CD14-positive monocyte (primary cell): ENCODE results near the gene TTC7B. TPM values are rescaled to one million over a fixed set of nuclear protein-coding genes. Genes with fewer than 3 reads are reported as not detected.

ENCODE experiments used
- DNase-seq, 3 donors: peaks; one replicate each; pipeline ENCODE4 v3.0.0-alpha.2; 2011 to 2022
- H2AFZ ChIP-seq: 2 replicates; pipeline ENCODE4 v1.6.0; 2012; ENCODE audit warnings: mild to moderate bottlenecking, low read depth, low read length, inconsistent platforms; ENCODE audit not compliant: insufficient read depth, poor library complexity, severe bottlenecking
- H3K27ac ChIP-seq, 2 donors: 1 replicate in 1 of 2; 2 replicates in 1 of 2; pipeline ENCODE4 v1.5.1; 2012 to 2013; ENCODE audit warnings: low read length in 2 of 2, control low read depth in 1 of 2, inconsistent platforms in 1 of 2, low read depth in 1 of 2, mild to moderate bottlenecking in 1 of 2
- H3K27me3 ChIP-seq, 2 donors: one replicate each; pipeline versions ENCODE4 v1.6.0 to v1.6.1; 2011 to 2013; ENCODE audit warnings: low read length in 2 of 2; ENCODE audit not compliant: control insufficient read depth in 2 of 2, insufficient read depth in 2 of 2
- H3K36me3 ChIP-seq, 2 donors: replicated peaks in 1 of 2; 1 replicate in 1 of 2; 2 replicates in 1 of 2; pipeline versions ENCODE4 v1.5.1 to v1.6.1; 2012 to 2013; ENCODE audit warnings: low read length in 2 of 2, control low read depth in 1 of 2, inconsistent platforms in 1 of 2, mild to moderate bottlenecking in 1 of 2; ENCODE audit not compliant: insufficient read depth in 2 of 2, control insufficient read depth in 1 of 2
- H3K4me1 ChIP-seq, 2 donors: 1 replicate in 1 of 2; 2 replicates in 1 of 2; pipeline versions ENCODE4 v1.5.1 to v1.6.1; 2012 to 2013; ENCODE audit warnings: low read length in 2 of 2, control low read depth in 1 of 2, inconsistent platforms in 1 of 2, mild to moderate bottlenecking in 1 of 2, moderate library complexity in 1 of 2; ENCODE audit not compliant: insufficient read depth in 2 of 2, control insufficient read depth in 1 of 2
- H3K4me2 ChIP-seq: replicated peaks from 2 replicates; pipeline ENCODE3; 2012; ENCODE audit warnings: low read length, moderate library complexity, mild to moderate bottlenecking; ENCODE audit not compliant: poor library complexity, severe bottlenecking; ENCODE audit errors: extremely low read depth
- H3K4me3 ChIP-seq, 3 experiments: fragments of 200-600 bp in 1 of 3; sonication (generic) in 1 of 3; replicated peaks in 1 of 3; 1 replicate in 2 of 3; 2 replicates in 1 of 3; pipeline ENCODE4 v1.5.1; 2011 to 2013; ENCODE audit warnings: low read length in 3 of 3, mild to moderate bottlenecking in 3 of 3, control low read depth in 2 of 3, low read depth in 2 of 3, inconsistent platforms in 1 of 3, moderate library complexity in 1 of 3
- H3K79me2 ChIP-seq: 2 replicates; pipeline ENCODE4 v1.6.0; 2012; ENCODE audit warnings: mild to moderate bottlenecking, control low read depth, inconsistent platforms, low read length, moderate library complexity; ENCODE audit not compliant: insufficient read depth
- H3K9ac ChIP-seq: 2 replicates; pipeline ENCODE4 v1.6.0; 2017; ENCODE audit warnings: low read length, mild to moderate bottlenecking; ENCODE audit not compliant: insufficient read depth, poor library complexity, severe bottlenecking
- H3K9me3 ChIP-seq, 2 donors: replicated peaks in 1 of 2; 1 replicate in 1 of 2; 2 replicates in 1 of 2; pipeline versions ENCODE4 v1.5.1 to v1.6.1; 2012 to 2013; ENCODE audit warnings: low read length in 2 of 2, control low read depth in 1 of 2; ENCODE audit not compliant: control insufficient read depth in 1 of 2, insufficient read depth in 1 of 2
- H4K20me1 ChIP-seq: 2 replicates; pipeline ENCODE4 v1.6.0; 2012; ENCODE audit warnings: mild to moderate bottlenecking, low read length, control low read depth, moderate library complexity; ENCODE audit not compliant: insufficient read depth
- H3K27ac Mint-ChIP-seq, 7 donors: one replicate each; pipeline ENCODE4 v1.8.0; 2020; ENCODE audit warnings: mild to moderate bottlenecking in 7 of 7, mixed read lengths in 7 of 7, moderate library complexity in 6 of 7, inconsistent platforms in 2 of 7
- H3K27me3 Mint-ChIP-seq, 3 donors: one replicate each; pipeline ENCODE4 v1.8.0; 2021 to 2022; ENCODE audit warnings: low read depth in 3 of 3, mild to moderate bottlenecking in 3 of 3, mixed read lengths in 3 of 3, moderate library complexity in 3 of 3, inconsistent platforms in 1 of 3
- H3K36me3 Mint-ChIP-seq, 2 donors: one replicate each; pipeline ENCODE4 v1.8.0; 2020; ENCODE audit warnings: mixed read lengths in 2 of 2, inconsistent platforms in 1 of 2, mild to moderate bottlenecking in 1 of 2
- H3K4me1 Mint-ChIP-seq: one replicate; pipeline ENCODE4 v1.8.0; 2020; ENCODE audit warnings: mild to moderate bottlenecking, mixed read lengths
- H3K4me3 Mint-ChIP-seq, 2 donors: one replicate each; pipeline ENCODE4 v1.8.0; 2020; ENCODE audit warnings: mild to moderate bottlenecking in 2 of 2, mixed read lengths in 2 of 2, moderate library complexity in 1 of 2
- H3K9me3 Mint-ChIP-seq, 7 donors: one replicate each; pipeline ENCODE4 v1.8.0; 2020 to 2022; ENCODE audit warnings: mixed read lengths in 7 of 7, mild to moderate bottlenecking in 6 of 7, moderate library complexity in 6 of 7, inconsistent platforms in 2 of 7
- WGBS: methylation state at CpG from one replicate; pipeline ENCODE4 v1.1.5; 2013; ENCODE audit warnings: missing lambda C conversion rate; ENCODE audit not compliant: insufficient coverage; 5-methylcytosine and 5-hydroxymethylcytosine counted together
- intact Hi-C, 2 donors: fragments of 100-400 bp; cut with micrococcal nuclease; formaldehyde crosslinking; loops; one replicate each; pipeline versions ENCODE4 v1.15.0 to v1.15.1; 2023
- polyA plus RNA-seq, 3 donors: library from polyadenylated mRNA; depleted of rRNA in 1 of 3; unstranded in 2 of 3; stranded (reverse) in 1 of 3; fragments of 300-500 nt in 2 of 3; fragments of >200 nt in 1 of 3; fragmentation: Illumina TruSeq in 2 of 3; gene quantifications; 1 replicate in 2 of 3; 2 replicates in 1 of 3; pipeline ENCODE4 v1.2.3, GENCODE V29; 2012 to 2021
- TF ChIP-seq, protein P1 (sequence below): fragments of 200-600 bp; IDR thresholded peaks from one replicate; pipeline ENCODE4 v1.8.0; 2022; ENCODE audit warnings: antibody characterized with exemption, mild to moderate bottlenecking

TTC7B gene
- polyA plus RNA-seq, 3 donors = 0.87 to 2.6 (median 1.2) TPM

DNA sequence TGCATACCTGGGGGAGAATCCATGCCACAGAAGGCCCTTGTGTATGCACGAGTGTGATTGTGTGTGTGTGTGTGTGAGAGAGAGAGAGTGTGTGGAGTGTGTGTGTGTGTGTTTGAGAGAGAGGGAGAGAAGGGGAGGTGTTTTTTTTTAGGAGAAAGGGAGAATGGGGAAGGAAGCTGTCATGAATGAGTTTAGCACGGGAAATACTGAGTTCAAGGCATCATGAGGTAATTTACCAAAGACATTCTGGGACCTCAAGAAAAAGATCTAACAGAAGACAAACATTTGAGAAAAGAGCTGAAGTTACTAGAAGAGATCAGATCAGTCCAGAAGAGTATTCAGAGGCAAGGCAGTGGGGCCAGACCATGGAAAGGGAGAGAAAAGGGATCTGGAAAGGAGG is 157.1 kb downstream of the TTC7B start:
- 0% methylated on average over 1 of the region's 2 CpGs for WGBS
- peak overlapping the region; percentile 12 to 77 for H3K27ac ChIP-seq

DNA sequence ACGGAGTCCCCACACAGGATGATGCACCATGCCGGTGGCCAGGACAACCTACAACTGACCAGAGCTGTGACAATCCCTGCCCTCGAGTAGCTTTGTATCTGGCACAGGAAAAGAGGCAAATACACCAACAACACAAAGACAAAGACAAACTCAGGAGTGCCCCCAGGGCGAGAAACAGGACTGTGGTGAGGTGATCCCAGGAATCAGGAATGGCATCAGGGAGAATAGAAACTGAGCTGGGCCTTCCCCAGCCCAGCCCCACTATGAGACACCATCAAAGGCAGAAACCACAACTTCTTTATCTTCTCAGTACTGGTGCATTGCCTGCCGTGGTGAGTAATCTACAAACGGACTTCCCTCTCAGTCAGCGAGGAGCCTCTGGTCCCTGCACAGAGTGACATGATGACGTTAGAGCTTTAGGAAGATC is 157.7 kb downstream of the TTC7B start:
- Histone ChIP-seq H3K79me2 (no peaks in the 10 kb centered on the region), H3K36me3 (no peaks in the 10 kb centered on the region), H3K9me3 (no peaks in the 10 kb centered on the region), H3K4me2 (peak overlapping the region; percentile 67), H3K27ac (peak overlapping the region; percentile 12 to 77), H3K27me3 (no peaks in the 10 kb centered on the region), H3K9ac (no peak overlapping the region), H4K20me1 (no peaks in the 10 kb centered on the region), H2AFZ (no peak overlapping the region), H3K4me3 (peak overlapping the region in 1 of 3 experiments; percentile 62), H3K4me1 (peaks cover 50 to 68% of the 10 kb centered on the region in 2 donors)
- Mint-ChIP-seq H3K9me3 (no peaks in the 10 kb centered on the region), H3K27me3 (peaks cover 0 to 7% (median 4%) of the 10 kb centered on the region in 3 donors), H3K4me3 (peak overlapping the region; percentile 50 to 86), H3K36me3 (peaks cover 2 to 6% of the 10 kb centered on the region in 2 donors), H3K27ac (peak overlapping the region; percentile 84 to 96 (median 90)), H3K4me1 (peaks cover 60% of the 10 kb centered on the region)
- TF ChIP-seq, protein P1, sequence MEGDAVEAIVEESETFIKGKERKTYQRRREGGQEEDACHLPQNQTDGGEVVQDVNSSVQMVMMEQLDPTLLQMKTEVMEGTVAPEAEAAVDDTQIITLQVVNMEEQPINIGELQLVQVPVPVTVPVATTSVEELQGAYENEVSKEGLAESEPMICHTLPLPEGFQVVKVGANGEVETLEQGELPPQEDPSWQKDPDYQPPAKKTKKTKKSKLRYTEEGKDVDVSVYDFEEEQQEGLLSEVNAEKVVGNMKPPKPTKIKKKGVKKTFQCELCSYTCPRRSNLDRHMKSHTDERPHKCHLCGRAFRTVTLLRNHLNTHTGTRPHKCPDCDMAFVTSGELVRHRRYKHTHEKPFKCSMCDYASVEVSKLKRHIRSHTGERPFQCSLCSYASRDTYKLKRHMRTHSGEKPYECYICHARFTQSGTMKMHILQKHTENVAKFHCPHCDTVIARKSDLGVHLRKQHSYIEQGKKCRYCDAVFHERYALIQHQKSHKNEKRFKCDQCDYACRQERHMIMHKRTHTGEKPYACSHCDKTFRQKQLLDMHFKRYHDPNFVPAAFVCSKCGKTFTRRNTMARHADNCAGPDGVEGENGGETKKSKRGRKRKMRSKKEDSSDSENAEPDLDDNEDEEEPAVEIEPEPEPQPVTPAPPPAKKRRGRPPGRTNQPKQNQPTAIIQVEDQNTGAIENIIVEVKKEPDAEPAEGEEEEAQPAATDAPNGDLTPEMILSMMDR = no peak
- intact Hi-C loops = loop anchor here (5.0 to 10.0 kb wide), 2 partner anchors 51 to 54 kb away; no protein-coding TSS in a partner anchor
- DNase-seq = peak; percentile 80 to 95 (median 92)
- WGBS = 55% methylated on average over 4 of the region's 8 CpGs

More for the DNA sequence above, 157.1 kb downstream of the TTC7B start:
- H3K4me1 ChIP-seq = peaks cover 50 to 68% of the 10 kb centered on the region in 2 donors
- H3K4me2 ChIP-seq = peak overlapping the region; percentile 67
- no peaks in the 10 kb centered on the region for H3K79me2 ChIP-seq
- no peaks in the 10 kb centered on the region for H3K36me3 ChIP-seq
- H3K9me3 Mint-ChIP-seq = no peaks in the 10 kb centered on the region
- peaks cover 0 to 7% (median 4%) of the 10 kb centered on the region in 3 donors for H3K27me3 Mint-ChIP-seq
- peak overlapping the region; percentile 84 to 96 (median 90) for H3K27ac Mint-ChIP-seq
- intact Hi-C loops = loop anchor here (5.0 to 10.0 kb wide), 2 partner anchors 52 to 54 kb away; no protein-coding TSS in a partner anchor
- H2AFZ ChIP-seq = no peak overlapping the region
- H3K4me1 Mint-ChIP-seq = peaks cover 60% of the 10 kb centered on the region
- H4K20me1 ChIP-seq = no peaks in the 10 kb centered on the region
- TF ChIP-seq, protein P1 = no peak
- no peaks in the 10 kb centered on the region for H3K9me3 ChIP-seq
- DNase-seq = peak; percentile 19 to 60 (median 38)
- no peaks in the 10 kb centered on the region for H3K27me3 ChIP-seq
- peak overlapping the region; percentile 50 to 86 for H3K4me3 Mint-ChIP-seq
- H3K9ac ChIP-seq = no peak overlapping the region
- peak overlapping the region in 2 of 3 experiments; percentile 21 to 62 for H3K4me3 ChIP-seq
- H3K36me3 Mint-ChIP-seq = peaks cover 2 to 6% of the 10 kb centered on the region in 2 donors
